Stimulated activated CD4-positive, alpha-beta T cell treated with anti-CD3 and anti-CD28 coated beads, Interleukin-12 subunit alpha, Interleukin-12 subunit beta, amount 100 ng/mL, for 4 hours (primary cell): Measurements from ENCODE around the gene STPG3.

ENCODE experiments used
- DNase-seq: peaks from one replicate; pipeline ENCODE4 v3.0.0-alpha.2; 2020

Gene STPG3

DNA sequence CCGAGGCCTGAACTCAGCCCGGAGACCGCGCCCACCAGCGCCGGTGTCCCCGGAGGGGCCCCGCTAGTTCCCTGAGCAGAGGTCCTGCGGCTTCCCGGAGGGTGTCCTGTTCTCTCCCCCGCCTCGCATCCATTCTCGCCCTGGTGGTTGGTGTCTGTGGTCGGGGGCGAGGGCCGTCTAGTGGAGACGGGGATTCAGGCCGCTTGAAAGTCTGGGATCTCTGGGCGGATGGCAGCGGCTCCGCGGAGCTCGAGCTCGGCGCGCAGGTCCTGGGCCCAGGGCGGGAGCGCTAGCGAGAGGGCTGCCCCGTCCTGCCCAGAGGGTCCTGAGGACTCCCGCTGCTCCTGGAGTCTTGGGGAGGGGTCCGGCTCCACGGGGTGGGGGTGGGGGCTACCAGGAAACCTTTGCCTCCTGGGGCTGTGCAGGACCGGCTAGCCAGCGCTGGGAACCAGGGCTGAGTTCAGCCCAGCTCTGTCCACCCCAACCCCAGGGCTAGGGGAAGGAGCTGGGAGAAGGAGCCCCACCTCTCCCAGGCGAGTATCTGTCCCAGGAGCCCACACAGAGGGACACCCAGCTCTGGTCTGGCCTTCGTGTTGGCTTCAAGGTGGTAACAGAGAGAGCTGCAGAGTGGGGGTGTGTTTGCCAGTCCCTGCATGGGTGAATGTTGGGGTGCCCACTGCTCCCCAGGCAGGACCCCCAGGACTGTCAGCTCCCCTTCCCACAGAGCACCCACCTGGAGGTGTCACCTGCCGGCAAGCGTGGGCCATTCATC is 30.4 kb downstream of the STPG3 start:
- DNase-seq = no peak

DNA sequence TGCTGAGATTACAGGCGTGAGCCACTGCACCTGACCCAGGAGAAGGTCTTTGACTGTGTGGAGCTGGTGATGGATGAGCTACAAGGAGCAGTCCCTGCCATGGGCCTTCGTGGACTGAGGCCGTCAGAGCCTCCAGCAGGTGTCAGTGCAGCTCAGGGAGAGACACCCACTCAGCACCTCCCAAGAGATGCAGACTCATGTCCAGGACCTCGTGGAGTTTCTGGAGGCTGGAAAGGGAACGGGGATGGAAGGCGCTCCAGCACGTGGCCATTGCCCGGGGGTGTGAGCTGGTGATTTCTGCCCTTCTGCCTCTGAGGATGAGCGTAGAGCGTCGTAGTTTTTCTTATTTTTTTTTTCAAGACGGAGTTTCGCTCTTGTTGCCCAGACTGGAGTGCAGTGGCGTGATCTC is 35.9 kb downstream of the STPG3 start:
- DNase-seq = no peak

- DNase-seq = no peak
These were observed 42.0 kb downstream of the STPG3 start for GRCh38 chr9:137293094-137293481.

- DNase-seq = no peak
These were observed 42.5 kb downstream of the STPG3 start for GRCh38 chr9:137293482-137294090.

- no peak for DNase-seq
These were observed 43.1 kb downstream of the STPG3 start for GRCh38 chr9:137294091-137294680.

DNA sequence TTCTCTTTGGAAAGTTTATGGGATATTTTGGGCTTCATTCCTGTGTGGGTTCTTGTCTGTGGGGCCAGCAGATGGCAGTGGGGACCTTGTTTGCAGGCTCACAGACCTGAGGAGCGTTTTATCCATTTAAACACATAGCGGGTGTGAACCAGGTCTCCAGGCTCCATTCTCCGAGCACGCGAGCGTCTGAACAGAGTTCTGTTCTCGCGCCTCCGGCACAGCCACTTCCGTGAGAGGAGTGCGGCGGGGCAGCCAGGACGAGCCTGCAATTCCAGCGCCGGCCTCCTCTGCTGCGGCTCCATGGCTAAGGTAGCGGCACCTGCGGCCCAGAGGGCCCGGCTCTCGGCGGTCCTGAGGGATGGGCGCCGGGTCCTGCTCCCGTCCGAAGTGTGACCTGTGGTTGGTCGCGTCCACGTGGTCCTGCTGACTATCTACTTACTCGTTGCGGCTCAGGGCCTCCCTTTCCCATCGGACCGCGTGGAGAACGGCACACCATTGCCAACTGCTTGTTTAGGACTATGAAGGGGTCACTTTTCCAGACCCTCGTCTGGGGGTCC is 43.7 kb downstream of the STPG3 start:
- DNase-seq = no peak

- DNase-seq = peak; percentile 56
These were observed 44.2 kb downstream of the STPG3 start for GRCh38 chr9:137295238-137295811.

DNA sequence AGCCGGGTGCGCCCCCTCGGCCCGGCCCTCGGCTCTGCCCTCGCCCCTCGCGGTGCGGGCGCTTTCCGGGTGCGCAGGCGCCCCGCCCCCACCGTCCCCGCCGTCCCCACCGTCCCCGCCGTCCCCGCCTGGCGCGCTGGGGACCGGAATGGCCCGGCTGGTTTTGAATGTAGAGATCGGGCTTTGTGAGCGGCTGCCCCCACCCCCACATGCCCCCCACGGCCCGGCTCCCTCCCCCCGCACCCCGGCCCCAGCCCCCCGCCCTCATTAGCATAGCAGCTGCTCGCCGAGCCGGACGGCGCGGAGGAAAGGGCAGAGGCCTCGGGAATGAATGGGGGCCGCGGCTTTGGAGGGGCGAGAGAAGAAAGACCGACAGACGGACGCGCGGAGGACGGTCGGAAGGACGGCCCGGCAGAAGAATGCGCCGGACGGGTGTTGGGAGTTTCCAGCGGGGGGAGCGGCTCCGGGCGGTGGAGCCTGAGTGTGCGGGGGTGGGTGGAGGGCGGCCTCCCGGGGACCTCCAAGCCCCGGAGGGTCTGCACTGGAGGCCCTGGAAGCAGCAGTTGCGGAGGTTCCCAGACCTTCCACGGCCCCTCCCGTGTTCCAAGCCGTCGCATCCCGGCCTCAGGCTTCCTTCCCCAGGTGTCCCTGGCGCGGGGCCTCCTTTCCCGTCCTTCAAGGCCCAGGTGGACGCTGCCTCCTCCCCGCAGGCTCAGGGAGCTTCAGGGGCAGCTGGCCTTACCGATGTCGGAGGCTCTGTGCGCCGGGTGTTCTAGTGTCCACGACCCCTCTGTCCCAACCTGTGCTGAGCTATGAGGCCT is 45.0 kb downstream of the STPG3 start:
- DNase-seq = no peak

DNA sequence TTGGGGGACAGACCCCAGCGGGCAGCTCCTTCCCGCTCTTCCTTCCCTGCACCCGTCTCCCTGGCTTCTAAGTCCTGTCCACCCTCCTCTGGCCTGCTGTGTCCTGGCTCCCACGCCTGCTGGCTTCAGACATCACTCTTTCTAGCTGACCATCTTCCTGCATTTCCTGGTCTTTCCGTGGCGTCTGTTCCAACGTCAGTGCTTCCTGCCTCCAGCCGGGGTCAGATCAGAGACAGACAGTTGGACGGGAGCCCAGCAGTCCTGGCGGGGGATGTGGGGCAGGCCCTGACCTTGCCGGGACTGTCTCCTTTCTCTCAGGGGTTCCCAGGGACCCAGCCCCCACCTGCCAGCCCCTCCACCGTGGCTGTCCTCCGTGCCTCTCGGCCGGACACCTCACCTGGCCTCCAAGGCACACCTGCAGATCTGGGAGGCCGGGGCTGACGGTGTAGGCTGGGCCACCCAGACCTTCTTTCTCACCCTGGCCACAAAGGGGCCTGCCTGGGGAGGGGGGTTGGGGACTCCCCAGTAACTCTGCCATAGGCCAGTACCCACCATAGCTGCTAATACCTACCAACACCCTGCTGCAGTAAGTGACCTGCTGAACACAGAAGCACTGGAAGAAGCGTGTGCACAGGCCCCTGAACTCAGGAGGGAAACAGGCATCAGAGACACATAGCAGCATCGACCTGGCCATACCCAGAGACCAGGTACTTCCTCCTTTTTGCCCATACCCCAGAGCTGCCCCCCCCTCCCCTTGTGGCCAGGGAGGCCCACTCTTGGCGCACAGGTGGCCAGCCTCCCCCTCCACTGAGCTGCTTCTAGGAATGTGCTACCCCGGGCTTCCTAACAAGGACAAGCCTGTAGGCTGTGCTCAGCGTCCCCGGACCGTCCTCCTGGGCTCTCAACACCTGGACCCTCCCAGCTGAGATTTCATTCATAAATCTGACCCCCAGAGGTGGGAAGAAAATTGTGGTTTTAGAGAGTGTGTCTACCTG is 45.9 kb downstream of the STPG3 start:
- DNase-seq = no peak

DNA sequence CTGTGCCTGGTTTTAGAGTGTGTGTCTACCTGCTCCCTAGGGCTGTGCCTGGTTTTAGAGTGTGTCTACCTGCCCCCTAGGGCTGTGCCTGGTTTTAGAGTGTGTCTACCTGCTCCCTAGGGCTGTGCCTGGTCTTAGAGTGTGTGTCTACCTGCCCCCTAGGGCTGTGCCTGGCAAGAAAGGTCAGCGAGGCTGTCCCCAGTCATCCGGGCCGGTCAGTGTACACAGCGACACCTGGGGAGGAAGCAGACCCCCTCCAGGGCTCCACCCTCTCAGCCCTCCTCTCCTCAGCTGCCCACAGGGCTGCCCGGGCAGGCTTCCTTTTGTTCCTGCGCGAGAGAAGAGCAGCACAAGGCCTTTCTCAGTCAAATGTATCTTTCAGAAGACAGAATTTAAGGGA is 46.9 kb downstream of the STPG3 start:
- DNase-seq = no peak

GRCh38 chr9:137298401-137299202 is 47.5 kb downstream of the STPG3 start:
- no peak for DNase-seq

- DNase-seq = no peak
These were observed 48.1 kb downstream of the STPG3 start for GRCh38 chr9:137299203-137299565.

DNA sequence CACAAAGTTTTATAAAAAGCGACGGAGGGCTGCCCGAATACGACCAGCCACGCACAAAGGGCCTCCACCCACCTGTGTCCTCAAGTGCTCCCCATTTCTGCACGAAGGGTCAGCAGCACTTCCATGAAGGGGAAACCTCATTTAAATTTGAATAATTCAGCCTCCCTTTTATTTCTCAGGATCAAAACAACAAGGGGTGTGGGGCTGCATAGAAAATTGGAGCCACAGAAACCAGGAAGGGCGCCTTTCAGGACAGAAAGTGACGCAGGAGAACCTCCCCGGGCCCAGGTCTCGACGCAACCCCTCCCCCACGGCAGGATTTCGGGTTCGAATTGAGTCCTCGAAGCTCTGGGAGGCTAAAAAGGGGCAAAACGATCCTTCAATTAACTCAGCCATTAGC is 48.9 kb downstream of the STPG3 start:
- DNase-seq = no peak

DNA sequence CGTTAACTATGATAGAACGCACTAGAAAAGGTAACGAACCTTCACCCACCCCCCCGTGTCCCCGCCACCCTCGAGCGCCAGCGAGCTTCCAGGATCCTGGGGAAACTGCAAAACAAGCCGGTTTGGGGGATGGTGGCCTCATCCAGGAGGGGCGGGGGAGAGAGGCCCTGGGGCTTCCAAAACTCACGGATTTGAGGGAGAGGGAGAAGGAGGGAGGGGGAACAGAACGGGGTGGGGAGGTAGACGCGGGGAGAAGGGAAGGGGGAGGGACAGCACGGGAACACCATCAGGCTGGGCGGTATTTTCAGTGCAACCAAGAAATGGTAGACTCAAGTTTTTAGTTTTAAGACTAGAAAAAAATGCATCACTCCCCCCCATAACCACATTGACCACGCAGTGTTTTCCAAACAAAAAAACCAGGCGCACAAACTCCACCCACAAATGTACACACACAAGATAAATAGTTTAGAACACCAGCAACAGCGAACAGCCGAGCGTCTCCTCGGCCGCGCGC is 49.5 kb downstream of the STPG3 start:
- DNase-seq = no peak

- no peak for DNase-seq
These were observed 50.2 kb downstream of the STPG3 start for GRCh38 chr9:137301081-137301947.

GRCh38 chr9:137302118-137302448 is 51.0 kb downstream of the STPG3 start, which contains the start of gene NRARP:
Gene NRARP, minus strand, starts transcription at chr9:137302271. Its CDS starts 343 bp downstream, at chr9:137301928.
- DNase-seq = peak; percentile 96

GRCh38 chr9:137302449-137303150 is 51.5 kb downstream of the STPG3 start:
- no peak for DNase-seq
